Adrenal gland (tissue), 5 donors: ENCODE measurements around the gene CAND2.
"Not testable (repeated sequence)": the region's sequence is repeated elsewhere in the genome, so short reads cannot be mapped to it uniquely, and the experiment has no call there.

Source experiments
- POLR2A ChIP-seq, 2 donors: fragments of 450-650 bp; IDR thresholded peaks; one replicate each; pipeline ENCODE4 v1.6.1; 2017; ENCODE audit warnings: antibody characterized with exemption in 2 of 2, mild to moderate bottlenecking in 2 of 2, moderate library complexity in 1 of 2
- TF ChIP-seq, protein P1 (sequence below), 6 experiments: fragments of 450-650 bp in 4 of 6; fragments of 200-600 bp in 2 of 6; sonication (generic) in 1 of 6; IDR thresholded peaks; 1 replicate in 5 of 6; 2 replicates in 1 of 6; pipeline versions ENCODE4 v1.5.1 to v1.8.0; 2016 to 2021; ENCODE audit warnings: antibody characterized with exemption in 6 of 6, mild to moderate bottlenecking in 2 of 6, moderate library complexity in 1 of 6
- donor health status: DM: no; HTN: no; CAD: no.

DNA sequence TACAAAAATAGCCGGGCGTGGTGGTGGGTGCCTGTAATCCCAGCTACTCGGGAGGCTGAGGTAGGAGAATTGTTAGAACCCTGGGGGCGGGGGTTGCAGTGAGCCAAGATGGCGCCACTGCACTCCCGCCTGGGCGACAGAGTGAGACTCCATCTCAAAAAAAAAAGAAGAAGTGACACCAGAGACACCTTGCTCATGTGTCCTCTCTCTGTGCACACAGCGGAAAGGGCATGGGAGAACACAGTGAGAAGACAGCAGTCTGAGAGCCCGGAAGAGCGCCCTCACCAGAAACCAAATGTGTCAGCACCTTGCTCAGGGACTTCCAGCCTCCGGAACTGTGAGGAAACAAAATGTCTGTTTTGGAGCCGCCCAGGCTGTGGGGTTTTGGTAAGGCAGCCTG is 85.4 kb downstream of the CAND2 start:
- TF ChIP-seq, protein P1, sequence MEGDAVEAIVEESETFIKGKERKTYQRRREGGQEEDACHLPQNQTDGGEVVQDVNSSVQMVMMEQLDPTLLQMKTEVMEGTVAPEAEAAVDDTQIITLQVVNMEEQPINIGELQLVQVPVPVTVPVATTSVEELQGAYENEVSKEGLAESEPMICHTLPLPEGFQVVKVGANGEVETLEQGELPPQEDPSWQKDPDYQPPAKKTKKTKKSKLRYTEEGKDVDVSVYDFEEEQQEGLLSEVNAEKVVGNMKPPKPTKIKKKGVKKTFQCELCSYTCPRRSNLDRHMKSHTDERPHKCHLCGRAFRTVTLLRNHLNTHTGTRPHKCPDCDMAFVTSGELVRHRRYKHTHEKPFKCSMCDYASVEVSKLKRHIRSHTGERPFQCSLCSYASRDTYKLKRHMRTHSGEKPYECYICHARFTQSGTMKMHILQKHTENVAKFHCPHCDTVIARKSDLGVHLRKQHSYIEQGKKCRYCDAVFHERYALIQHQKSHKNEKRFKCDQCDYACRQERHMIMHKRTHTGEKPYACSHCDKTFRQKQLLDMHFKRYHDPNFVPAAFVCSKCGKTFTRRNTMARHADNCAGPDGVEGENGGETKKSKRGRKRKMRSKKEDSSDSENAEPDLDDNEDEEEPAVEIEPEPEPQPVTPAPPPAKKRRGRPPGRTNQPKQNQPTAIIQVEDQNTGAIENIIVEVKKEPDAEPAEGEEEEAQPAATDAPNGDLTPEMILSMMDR (IDR thresholded peaks at IDR 0.05) = not testable (repeated sequence)
- TF ChIP-seq POLR2A (IDR thresholded peaks at IDR 0.05) = not testable (repeated sequence)
